H1 (cell line): ENCODE results near the gene TOMM34. TPM values are rescaled to one million over a fixed set of nuclear protein-coding genes. Genes with fewer than 3 reads are reported as not detected.
A peak's percentile ranks its signal among the peaks of the same experiment; 100 is the strongest.

Experiments used
- BACH1 ChIP-seq: IDR thresholded peaks from 2 replicates; pipeline ENCODE4 v1.6.1; 2012; ENCODE audit warnings: low read length, improper control_type of control experiment
- HDAC6 ChIP-seq: IDR thresholded peaks from one replicate; pipeline ENCODE4 v1.7.1; 2012; ENCODE audit warnings: low read depth, mild to moderate bottlenecking, inconsistent platforms, low read length, moderate library complexity
- KDM1A ChIP-seq: fragments of 200-600, 300-600 bp; sonication (generic); IDR thresholded peaks from 2 replicates; pipeline ENCODE4 v1.7.1; 2016; ENCODE audit warnings: mild to moderate bottlenecking, low read length, borderline replicate concordance
- TAF1 ChIP-seq: IDR thresholded peaks from 2 replicates; pipeline ENCODE4 v1.6.1; 2011; ENCODE audit warnings: mild to moderate bottlenecking, low read depth, low read length
- polyA plus RNA-seq, 7 experiments: library from polyadenylated mRNA; depleted of rRNA in 3 of 7; stranded (reverse) in 5 of 7; unstranded in 2 of 7; fragments of >200 nt in 5 of 7; fragments of 200-250 nt in 2 of 7; gene quantifications; 1 replicate in 5 of 7; 2 replicates in 1 of 7; 4 replicates in 1 of 7; pipeline versions ENCODE4 v1.2.1 to v1.2.3, GENCODE V29; 2011 to 2013; ENCODE audit warnings: missing spikeins in 2 of 7, mixed read lengths in 2 of 7
- total RNA-seq: library from RNA; stranded (reverse); fragmentation: NEBNext Ultra II Directional; extraction: Animal tissue kit (Norgen Biotek cat#: 25700); gene quantifications from 2 replicates; pipeline ENCODE4 v1.2.1, GENCODE V29; 2021
- TF ChIP-seq, protein P1 (sequence below): fragments of 300-600 bp; sonication (generic); IDR thresholded peaks from 2 replicates; pipeline ENCODE4 v1.7.1; 2012; ENCODE audit warnings: low read length, moderate library complexity, mild to moderate bottlenecking, inconsistent platforms; ENCODE audit not compliant: insufficient replicate concordance
- TF ChIP-seq, protein P2 (sequence below): IDR thresholded peaks from 2 replicates; pipeline ENCODE4 v1.6.1; 2012; ENCODE audit warnings: low read length, inconsistent platforms

Gene TOMM34
- total and polyA plus RNA-seq, 2 of the 8 experiments (the other 6 are each of a cell fraction or from before 2014, with no cell fraction given), result 32.1 to 35.1 TPM

DNA sequence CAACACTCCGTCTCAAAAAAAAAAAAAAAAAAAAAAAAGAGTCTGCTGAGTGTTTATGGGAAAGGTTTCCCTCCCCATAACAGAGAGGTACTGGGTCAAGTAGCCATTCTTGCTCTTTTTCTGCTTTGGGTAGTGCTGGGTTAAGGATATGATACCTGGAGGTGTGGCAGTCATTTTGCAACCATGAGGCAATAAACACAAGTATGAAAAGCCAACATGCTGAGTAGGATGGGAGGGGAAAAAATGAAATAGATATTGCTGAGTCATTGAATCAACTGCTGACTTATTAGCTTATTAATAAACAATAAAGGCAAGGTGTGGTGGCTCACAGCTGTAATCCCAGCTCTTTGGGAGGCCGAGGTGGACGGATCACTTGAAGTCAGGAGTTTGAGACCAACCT lies 2.3 kb upstream of the TOMM34 start (continued):
- TF ChIP-seq, protein P1, sequence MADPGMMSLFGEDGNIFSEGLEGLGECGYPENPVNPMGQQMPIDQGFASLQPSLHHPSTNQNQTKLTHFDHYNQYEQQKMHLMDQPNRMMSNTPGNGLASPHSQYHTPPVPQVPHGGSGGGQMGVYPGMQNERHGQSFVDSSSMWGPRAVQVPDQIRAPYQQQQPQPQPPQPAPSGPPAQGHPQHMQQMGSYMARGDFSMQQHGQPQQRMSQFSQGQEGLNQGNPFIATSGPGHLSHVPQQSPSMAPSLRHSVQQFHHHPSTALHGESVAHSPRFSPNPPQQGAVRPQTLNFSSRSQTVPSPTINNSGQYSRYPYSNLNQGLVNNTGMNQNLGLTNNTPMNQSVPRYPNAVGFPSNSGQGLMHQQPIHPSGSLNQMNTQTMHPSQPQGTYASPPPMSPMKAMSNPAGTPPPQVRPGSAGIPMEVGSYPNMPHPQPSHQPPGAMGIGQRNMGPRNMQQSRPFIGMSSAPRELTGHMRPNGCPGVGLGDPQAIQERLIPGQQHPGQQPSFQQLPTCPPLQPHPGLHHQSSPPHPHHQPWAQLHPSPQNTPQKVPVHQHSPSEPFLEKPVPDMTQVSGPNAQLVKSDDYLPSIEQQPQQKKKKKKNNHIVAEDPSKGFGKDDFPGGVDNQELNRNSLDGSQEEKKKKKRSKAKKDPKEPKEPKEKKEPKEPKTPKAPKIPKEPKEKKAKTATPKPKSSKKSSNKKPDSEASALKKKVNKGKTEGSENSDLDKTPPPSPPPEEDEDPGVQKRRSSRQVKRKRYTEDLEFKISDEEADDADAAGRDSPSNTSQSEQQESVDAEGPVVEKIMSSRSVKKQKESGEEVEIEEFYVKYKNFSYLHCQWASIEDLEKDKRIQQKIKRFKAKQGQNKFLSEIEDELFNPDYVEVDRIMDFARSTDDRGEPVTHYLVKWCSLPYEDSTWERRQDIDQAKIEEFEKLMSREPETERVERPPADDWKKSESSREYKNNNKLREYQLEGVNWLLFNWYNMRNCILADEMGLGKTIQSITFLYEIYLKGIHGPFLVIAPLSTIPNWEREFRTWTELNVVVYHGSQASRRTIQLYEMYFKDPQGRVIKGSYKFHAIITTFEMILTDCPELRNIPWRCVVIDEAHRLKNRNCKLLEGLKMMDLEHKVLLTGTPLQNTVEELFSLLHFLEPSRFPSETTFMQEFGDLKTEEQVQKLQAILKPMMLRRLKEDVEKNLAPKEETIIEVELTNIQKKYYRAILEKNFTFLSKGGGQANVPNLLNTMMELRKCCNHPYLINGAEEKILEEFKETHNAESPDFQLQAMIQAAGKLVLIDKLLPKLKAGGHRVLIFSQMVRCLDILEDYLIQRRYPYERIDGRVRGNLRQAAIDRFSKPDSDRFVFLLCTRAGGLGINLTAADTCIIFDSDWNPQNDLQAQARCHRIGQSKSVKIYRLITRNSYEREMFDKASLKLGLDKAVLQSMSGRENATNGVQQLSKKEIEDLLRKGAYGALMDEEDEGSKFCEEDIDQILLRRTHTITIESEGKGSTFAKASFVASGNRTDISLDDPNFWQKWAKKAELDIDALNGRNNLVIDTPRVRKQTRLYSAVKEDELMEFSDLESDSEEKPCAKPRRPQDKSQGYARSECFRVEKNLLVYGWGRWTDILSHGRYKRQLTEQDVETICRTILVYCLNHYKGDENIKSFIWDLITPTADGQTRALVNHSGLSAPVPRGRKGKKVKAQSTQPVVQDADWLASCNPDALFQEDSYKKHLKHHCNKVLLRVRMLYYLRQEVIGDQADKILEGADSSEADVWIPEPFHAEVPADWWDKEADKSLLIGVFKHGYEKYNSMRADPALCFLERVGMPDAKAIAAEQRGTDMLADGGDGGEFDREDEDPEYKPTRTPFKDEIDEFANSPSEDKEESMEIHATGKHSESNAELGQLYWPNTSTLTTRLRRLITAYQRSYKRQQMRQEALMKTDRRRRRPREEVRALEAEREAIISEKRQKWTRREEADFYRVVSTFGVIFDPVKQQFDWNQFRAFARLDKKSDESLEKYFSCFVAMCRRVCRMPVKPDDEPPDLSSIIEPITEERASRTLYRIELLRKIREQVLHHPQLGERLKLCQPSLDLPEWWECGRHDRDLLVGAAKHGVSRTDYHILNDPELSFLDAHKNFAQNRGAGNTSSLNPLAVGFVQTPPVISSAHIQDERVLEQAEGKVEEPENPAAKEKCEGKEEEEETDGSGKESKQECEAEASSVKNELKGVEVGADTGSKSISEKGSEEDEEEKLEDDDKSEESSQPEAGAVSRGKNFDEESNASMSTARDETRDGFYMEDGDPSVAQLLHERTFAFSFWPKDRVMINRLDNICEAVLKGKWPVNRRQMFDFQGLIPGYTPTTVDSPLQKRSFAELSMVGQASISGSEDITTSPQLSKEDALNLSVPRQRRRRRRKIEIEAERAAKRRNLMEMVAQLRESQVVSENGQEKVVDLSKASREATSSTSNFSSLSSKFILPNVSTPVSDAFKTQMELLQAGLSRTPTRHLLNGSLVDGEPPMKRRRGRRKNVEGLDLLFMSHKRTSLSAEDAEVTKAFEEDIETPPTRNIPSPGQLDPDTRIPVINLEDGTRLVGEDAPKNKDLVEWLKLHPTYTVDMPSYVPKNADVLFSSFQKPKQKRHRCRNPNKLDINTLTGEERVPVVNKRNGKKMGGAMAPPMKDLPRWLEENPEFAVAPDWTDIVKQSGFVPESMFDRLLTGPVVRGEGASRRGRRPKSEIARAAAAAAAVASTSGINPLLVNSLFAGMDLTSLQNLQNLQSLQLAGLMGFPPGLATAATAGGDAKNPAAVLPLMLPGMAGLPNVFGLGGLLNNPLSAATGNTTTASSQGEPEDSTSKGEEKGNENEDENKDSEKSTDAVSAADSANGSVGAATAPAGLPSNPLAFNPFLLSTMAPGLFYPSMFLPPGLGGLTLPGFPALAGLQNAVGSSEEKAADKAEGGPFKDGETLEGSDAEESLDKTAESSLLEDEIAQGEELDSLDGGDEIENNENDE, result no peak
- TF ChIP-seq HDAC6, result no peak
- TF ChIP-seq BACH1, result peak; percentile 16; the same call in 1 of the 2 replicates
- TF ChIP-seq TAF1, result no peak
- peak; percentile 44; the same call in 1 of the 2 replicates for TF ChIP-seq KDM1A
- TF ChIP-seq, protein P2, sequence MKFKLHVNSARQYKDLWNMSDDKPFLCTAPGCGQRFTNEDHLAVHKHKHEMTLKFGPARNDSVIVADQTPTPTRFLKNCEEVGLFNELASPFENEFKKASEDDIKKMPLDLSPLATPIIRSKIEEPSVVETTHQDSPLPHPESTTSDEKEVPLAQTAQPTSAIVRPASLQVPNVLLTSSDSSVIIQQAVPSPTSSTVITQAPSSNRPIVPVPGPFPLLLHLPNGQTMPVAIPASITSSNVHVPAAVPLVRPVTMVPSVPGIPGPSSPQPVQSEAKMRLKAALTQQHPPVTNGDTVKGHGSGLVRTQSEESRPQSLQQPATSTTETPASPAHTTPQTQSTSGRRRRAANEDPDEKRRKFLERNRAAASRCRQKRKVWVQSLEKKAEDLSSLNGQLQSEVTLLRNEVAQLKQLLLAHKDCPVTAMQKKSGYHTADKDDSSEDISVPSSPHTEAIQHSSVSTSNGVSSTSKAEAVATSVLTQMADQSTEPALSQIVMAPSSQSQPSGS, result no peak
